Suprapubic skin (tissue), 4 donors: ENCODE results near the gene MYH7. TPM values are rescaled to one million over a fixed set of nuclear protein-coding genes. Genes with fewer than 3 reads are reported as not detected.

Source experiments
- DNase-seq, 2 donors: peaks; one replicate each; pipeline ENCODE4 v3.0.0-alpha.2; 2019; ENCODE audit warnings: low spot score in 2 of 2
- H3K27ac ChIP-seq: fragments of 200-600 bp; sonication (generic); one replicate; pipeline ENCODE4 v1.5.1; 2019
- H3K27me3 ChIP-seq: fragments of 200-600 bp; sonication (generic); one replicate; pipeline ENCODE4 v1.5.1; 2019
- H3K36me3 ChIP-seq: fragments of 200-600 bp; sonication (generic); one replicate; pipeline ENCODE4 v1.5.1; 2019
- H3K4me1 ChIP-seq: fragments of 200-600 bp; sonication (generic); one replicate; pipeline ENCODE4 v1.5.1; 2019
- H3K4me3 ChIP-seq: fragments of 200-600 bp; sonication (generic); one replicate; pipeline ENCODE4 v1.5.1; 2019; ENCODE audit warnings: mild to moderate bottlenecking
- H3K9me3 ChIP-seq: fragments of 200-600 bp; sonication (generic); one replicate; pipeline ENCODE4 v1.5.1; 2019
- EP300 ChIP-seq: sonication (generic); formaldehyde crosslinking; IDR thresholded peaks from one replicate; pipeline ENCODE4 v1.6.1; 2017; ENCODE audit warnings: antibody characterized with exemption
- POLR2A ChIP-seq, 2 donors: fragments of 450-650 bp; IDR thresholded peaks; one replicate each; pipeline ENCODE4 v1.6.1; 2017; ENCODE audit warnings: antibody characterized with exemption in 2 of 2, mild to moderate bottlenecking in 2 of 2, moderate library complexity in 2 of 2
- POLR2AphosphoS5 ChIP-seq, 3 donors: sonication (generic); formaldehyde crosslinking; IDR thresholded peaks; one replicate each; pipeline ENCODE4 v1.6.1; 2017; ENCODE audit warnings: antibody characterized with exemption in 3 of 3
- WGBS: methylation state at CpG from one replicate; pipeline ENCODE4 v1.1.5; 2018; 5-methylcytosine and 5-hydroxymethylcytosine counted together
- total RNA-seq, 4 donors: library from RNA; depleted of rRNA; stranded (reverse); fragments of >200 nt; gene quantifications; one replicate each; pipeline ENCODE4 v1.1.0, GENCODE V29; 2016
- TF ChIP-seq, protein P1 (sequence below), 2 donors: fragments of 200-600 bp in 1 of 2; fragments of 450-650 bp in 1 of 2; sonication (generic) in 1 of 2; IDR thresholded peaks; one replicate each; pipeline ENCODE4 v1.5.1; 2016 to 2019; ENCODE audit warnings: antibody characterized with exemption in 2 of 2, mild to moderate bottlenecking in 1 of 2, moderate library complexity in 1 of 2

Gene MYH7
- total RNA-seq, 4 donors from 2014 or later, result not detected

DNA sequence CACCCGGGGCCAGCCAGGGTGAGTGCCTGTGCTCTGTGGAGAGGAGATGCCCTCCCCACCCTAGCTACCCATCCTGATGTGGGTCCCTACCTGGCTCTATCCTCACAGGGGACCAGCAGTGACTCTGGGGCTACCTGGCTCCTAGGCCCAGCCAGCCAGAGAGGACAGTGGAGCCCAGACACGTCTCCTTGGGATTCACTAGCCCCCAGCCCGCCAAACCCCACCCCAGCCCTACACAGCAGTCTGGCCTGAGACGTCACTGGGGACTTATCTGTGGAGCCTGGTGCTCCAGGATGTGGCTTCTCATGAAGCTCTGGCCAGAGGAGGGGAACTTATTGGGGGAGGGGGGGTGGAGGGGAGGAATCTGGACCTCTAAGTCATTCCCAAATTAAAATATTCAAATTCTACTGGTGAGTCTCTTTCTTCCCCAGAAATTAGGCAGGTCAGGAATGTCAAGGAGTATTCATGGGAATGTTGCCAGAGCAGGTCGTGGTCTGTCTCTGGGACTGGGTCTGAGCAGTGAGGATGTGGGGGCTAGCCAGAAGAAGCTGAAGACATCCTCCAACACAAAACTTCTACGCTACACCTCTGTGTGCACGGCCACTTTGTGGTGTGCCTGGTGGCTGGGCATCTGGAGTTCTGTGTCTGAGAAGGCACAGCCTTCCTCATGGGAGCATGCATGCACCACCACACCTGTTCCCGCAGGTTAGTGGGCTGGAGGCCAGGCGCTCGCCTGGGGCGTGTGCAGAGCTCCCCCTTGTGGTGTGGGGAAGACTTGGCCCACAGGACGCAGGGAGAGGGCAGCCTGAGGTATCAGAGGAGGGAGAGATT is 55.9 kb downstream of the MYH7 start:
- Histone ChIP-seq H3K27me3 (peaks cover 7% of the 10 kb centered on the region), H3K9me3 (no peaks in the 10 kb centered on the region), H3K4me3 (no peak overlapping the region), H3K4me1 (peaks cover 12% of the 10 kb centered on the region), H3K36me3 (no peaks in the 10 kb centered on the region), H3K27ac (no peak overlapping the region)
- no peak for DNase-seq
- 30% methylated on average over 4 of the region's 12 CpGs for WGBS
- TF ChIP-seq POLR2AphosphoS5 (IDR thresholded peaks at IDR 0.05) (peak in 1 of 3 donors; percentile 17), POLR2A (IDR thresholded peaks at IDR 0.05) (no peak), EP300 (no peak)
- TF ChIP-seq, protein P1, sequence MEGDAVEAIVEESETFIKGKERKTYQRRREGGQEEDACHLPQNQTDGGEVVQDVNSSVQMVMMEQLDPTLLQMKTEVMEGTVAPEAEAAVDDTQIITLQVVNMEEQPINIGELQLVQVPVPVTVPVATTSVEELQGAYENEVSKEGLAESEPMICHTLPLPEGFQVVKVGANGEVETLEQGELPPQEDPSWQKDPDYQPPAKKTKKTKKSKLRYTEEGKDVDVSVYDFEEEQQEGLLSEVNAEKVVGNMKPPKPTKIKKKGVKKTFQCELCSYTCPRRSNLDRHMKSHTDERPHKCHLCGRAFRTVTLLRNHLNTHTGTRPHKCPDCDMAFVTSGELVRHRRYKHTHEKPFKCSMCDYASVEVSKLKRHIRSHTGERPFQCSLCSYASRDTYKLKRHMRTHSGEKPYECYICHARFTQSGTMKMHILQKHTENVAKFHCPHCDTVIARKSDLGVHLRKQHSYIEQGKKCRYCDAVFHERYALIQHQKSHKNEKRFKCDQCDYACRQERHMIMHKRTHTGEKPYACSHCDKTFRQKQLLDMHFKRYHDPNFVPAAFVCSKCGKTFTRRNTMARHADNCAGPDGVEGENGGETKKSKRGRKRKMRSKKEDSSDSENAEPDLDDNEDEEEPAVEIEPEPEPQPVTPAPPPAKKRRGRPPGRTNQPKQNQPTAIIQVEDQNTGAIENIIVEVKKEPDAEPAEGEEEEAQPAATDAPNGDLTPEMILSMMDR (IDR thresholded peaks at IDR 0.05), result peak; percentile 84 to 87

DNA sequence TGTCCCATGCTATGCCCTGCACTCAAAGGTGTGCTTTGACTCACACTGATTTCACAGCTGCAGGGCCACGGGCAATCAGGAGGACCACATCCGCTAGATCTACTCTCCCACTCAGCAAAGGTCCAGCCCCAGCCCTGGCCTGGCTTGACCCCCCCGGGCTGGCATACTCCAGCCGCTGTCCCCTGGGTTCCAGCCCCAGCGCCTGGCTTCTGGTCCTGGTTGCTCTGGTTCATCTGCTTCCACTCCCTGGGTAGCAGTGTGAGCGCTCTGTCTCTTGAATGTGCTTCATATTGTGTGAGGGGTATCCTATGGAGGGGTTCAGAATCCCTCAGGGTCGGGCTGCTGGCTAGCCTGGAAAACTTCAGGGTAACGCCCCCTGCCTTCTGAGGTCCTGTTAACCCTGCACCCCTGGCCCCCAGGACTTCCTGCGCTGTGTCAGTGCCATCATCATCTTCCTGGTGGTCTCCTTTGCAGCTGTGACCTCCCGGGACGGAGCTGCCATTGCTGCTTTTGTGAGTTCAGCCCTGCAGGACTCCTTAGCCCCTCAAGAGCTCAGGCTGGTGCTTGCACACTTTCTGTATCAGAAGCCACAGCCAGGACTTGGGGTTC is 56.7 kb downstream of the MYH7 start:
- Histone ChIP-seq H3K9me3 (no peaks in the 10 kb centered on the region), H3K27me3 (peaks cover 7% of the 10 kb centered on the region), H3K36me3 (no peaks in the 10 kb centered on the region), H3K4me3 (no peak overlapping the region), H3K27ac (no peak overlapping the region), H3K4me1 (peaks cover 12% of the 10 kb centered on the region)
- DNase-seq, result no peak
- TF ChIP-seq POLR2A (IDR thresholded peaks at IDR 0.05), result no peak
- TF ChIP-seq, protein P1 (IDR thresholded peaks at IDR 0.05), result no peak
- TF ChIP-seq POLR2AphosphoS5 (IDR thresholded peaks at IDR 0.05), result no peak
- TF ChIP-seq EP300, result no peak
- 85% methylated on average over 11 of the region's 11 CpGs for WGBS

DNA sequence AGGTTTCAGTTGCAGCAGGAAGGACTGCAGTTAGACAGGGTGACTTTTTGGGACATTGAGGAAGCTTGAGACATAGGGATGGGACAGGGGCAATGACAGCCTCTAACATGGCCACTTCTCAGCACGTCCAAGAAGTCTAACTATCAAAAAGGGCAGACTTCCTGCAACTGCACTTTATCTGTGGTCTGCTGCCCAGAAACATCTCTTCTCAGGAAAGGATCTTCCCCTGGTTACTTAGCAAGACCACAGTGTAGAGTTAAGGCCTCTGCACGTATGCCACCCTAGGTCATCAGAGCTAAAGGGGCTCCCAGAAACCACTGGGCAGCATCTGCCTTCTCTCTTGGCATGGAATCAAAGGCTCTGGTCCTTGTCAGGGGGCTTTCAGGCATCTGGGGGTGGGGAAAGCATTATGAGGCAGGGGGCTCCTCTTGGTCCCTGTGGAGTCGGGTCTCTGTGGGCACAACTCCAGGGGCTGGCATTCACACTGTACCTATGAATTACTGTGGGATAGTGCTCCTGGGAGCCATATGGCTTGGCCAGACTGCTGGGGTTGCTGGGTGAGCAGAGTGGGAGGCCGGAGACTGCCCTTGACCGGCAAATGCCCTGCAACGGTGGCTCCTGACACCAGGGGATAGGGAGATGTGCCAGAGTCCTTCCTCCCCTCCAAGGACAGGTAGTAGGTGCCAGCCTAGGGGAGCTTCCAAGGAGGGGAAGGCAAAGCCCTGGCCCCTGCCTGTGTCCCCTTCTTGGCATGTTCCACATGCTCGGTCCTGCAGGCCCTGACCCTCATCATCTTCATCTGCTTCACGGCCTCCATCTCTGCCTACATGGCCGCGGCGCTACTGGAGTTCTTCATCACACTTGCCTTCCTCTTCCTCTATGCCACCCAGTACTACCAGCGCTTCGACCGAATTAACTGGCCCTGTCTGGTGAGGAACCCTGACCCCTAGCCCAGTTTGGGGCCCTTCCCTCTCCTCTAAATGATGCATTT is 57.6 kb downstream of the MYH7 start:
- H3K36me3 ChIP-seq, result no peaks in the 10 kb centered on the region
- peaks cover 12% of the 10 kb centered on the region for H3K4me1 ChIP-seq
- no peaks in the 10 kb centered on the region for H3K9me3 ChIP-seq
- peaks cover 7% of the 10 kb centered on the region for H3K27me3 ChIP-seq
- no peak overlapping the region for H3K27ac ChIP-seq
- H3K4me3 ChIP-seq, result no peak overlapping the region
- TF ChIP-seq, protein P1 (IDR thresholded peaks at IDR 0.05), result no peak
- TF ChIP-seq POLR2A (IDR thresholded peaks at IDR 0.05) (no peak), EP300 (no peak), POLR2AphosphoS5 (IDR thresholded peaks at IDR 0.05) (no peak)
- no peak for DNase-seq
- 85% methylated on average over 14 of the region's 14 CpGs for WGBS

DNA sequence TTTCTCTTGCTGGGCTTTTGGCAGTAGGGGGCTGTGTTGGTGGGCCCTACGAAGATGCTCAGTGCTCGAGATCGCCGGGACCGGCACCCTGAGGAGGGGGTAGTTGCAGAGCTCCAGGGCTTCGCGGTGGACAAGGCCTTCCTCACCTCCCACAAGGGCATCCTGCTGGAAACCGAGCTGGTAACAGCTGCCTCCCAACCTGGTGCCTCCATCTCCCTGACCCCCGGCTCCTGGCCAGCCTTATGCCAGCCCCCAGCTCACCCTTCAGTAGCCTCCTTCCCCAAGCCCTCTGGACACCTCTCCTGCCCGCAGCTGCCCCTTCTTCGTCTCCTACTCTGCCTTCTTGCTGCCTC is 58.3 kb downstream of the MYH7 start:
- Histone ChIP-seq H3K4me3 (no peak overlapping the region), H3K4me1 (peaks cover 12% of the 10 kb centered on the region), H3K27ac (no peak overlapping the region), H3K9me3 (no peaks in the 10 kb centered on the region), H3K27me3 (peaks cover 7% of the 10 kb centered on the region), H3K36me3 (no peaks in the 10 kb centered on the region)
- no peak for TF ChIP-seq POLR2AphosphoS5 (IDR thresholded peaks at IDR 0.05)
- DNase-seq, result no peak
- 73% methylated on average over 3 of the region's 11 CpGs for WGBS

DNA sequence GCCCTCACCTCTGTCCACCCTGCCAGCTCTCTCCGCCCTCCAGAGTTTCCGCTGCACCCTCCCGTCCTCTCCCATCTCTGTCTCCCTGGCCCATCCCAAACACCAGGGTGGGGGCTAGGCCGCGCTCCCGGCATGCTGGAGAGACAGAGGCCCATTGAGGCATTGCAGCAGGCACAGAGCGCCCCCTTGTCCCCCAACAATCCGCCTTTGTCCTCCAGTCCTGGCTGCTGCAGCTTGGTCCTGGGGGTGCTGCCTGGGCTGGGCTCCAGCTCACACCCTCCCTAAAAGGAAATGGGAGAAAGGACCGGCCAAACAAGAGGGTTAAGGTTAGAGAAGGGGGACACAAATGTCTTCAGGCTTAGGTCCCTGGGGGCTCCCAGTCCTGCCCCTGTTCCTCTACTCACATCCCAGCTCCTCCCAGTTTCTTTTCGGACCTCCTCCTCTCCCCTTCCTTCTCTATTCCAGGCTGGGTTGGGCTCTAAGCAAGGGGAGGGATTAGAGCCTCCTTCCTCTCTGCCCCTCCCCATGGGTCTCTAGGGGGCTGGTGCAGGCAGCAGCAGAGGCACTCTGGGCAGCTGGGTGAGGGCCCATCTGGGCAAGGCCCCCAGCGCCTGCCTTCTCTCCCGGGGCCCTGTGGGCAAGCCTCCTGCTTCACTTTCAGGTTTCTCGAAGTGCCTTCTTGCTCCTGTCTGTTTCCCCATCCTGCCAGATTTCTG is 58.8 kb downstream of the MYH7 start, which contains the start of gene CMTM5:
Gene CMTM5 (plus strand): TSS at position 565 of the 716 bp plus-strand sequence. CDS start 206 bp downstream, outside the sequence.
- WGBS, result 54% methylated on average over 10 of the region's 13 CpGs
- peaks cover 12% of the 10 kb centered on the region for H3K4me1 ChIP-seq
- TF ChIP-seq EP300 (no peak), POLR2A (IDR thresholded peaks at IDR 0.05) (no peak), POLR2AphosphoS5 (IDR thresholded peaks at IDR 0.05) (no peak)
- TF ChIP-seq, protein P1 (IDR thresholded peaks at IDR 0.05), result no peak
- DNase-seq, result no peak
- no peak within 1 kb of the TSS for H3K4me3 ChIP-seq
- no peak within 1 kb of the TSS for H3K27ac ChIP-seq
- peaks cover 7% of the 10 kb centered on the region for H3K27me3 ChIP-seq
- H3K9me3 ChIP-seq, result no peaks in the 10 kb centered on the region
- H3K36me3 ChIP-seq, result no peaks in the 10 kb centered on the region
